RKO (cell line): Measurements from ENCODE around the gene MYMK.
A peak's percentile ranks its signal among the peaks of the same experiment; 100 is the strongest.

Source experiments
- DNase-seq: peaks from one replicate; pipeline ENCODE4 v3.0.0-alpha.2; 2016; ENCODE audit warnings: low spot score

MYMK gene

GRCh38 chr9:133534346-133535291 is 9.9 kb upstream of the MYMK start, which contains the start of gene ADAMTSL2:
Gene ADAMTSL2, plus strand, starts transcription at chr9:133534704. Its CDS starts 2,009 bp downstream, at chr9:133536713.
- DNase-seq, result no peak

- DNase-seq, result no peak
Measured at GRCh38 chr9:133533857-133534256, 9.1 kb upstream of the MYMK start.

DNA sequence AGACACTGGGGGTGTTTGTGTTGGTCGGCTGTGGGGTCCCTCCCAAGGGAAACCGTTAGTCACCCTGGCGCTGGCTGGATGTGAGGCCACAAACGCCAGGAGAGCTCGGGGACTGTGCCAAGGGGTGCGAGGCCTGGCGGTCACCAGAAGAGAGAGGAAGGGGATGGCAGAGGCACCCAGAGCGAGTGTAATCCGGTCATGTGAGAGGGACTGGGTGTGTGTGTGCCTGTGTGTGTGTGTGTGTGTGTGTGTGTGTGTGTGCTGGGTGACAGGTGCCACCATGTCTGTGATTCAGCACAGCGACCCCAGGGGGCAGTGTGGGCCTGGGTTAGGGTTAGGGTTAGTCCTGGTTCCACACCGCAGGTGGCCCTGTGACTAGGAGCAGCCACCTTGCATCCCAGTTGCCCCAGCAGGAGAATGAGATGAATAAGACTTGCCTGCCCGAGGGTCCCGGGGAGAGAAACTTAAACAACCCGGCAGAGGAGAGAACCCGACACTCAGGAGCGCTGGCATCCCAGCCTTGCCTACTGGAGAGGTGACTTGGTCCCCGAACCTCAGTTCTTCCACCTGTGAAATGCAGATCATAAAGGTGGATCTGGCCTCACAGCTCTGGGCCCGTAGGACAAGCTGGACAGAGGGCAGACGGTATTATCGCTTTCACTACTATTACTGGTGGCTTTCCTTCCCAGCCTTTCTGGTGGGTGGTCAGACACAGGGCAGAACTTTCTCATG is 8.3 kb upstream of the MYMK start:
- DNase-seq, result peak; percentile 44

GRCh38 chr9:133531293-133531692 is 6.5 kb upstream of the MYMK start:
- DNase-seq, result no peak

DNA sequence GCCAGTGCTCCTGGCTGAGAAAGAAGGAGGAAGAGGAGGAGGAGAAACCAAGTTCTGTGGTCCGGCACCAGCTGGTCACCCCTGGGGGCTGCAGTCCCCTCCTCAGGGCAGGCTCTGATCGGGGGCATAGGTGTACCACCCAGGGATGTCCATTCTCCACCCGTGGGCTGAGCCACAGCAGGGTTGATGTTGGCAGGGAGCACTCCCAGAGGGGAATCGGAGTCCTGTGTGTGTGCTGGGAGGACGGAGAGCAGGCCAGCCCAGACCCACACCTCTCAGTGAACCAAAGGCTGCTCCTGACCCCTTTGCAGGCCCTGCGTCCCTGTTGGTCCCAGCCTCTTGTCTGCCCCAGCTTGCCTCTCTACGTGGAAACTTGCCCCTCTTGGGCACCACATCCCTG is 5.1 kb upstream of the MYMK start:
- DNase-seq, result no peak

- no peak for DNase-seq
Measured at GRCh38 chr9:133529457-133529856, 4.7 kb upstream of the MYMK start.

- DNase-seq, result no peak
Measured at GRCh38 chr9:133528876-133529241, 4.1 kb upstream of the MYMK start.

GRCh38 chr9:133528001-133528875 is 3.5 kb upstream of the MYMK start:
- no peak for DNase-seq

DNA sequence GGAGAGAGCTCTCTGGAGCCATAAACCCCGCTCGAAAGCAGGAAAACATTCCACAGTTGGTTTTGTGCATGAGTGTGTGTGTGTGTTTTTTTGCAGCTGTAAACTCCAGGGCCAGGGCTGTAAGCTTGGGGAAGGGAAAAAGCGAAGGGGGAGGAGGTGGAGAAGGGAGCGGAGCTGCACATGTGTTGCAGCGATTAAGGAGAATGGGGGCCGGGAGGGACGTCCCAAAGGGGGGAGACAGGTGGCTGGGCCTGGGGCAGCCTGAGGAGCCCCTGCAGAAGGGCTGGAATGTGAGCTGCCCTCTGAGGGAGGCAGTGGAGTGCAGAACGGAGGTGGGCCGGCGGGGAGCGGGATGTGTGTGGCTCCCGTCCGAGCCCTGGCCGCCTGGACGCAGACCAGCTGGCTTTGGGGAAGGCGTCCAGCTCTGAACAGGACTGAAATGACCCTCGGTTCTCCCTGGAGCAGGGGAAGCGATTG is 2.7 kb upstream of the MYMK start:
- DNase-seq, result no peak

DNA sequence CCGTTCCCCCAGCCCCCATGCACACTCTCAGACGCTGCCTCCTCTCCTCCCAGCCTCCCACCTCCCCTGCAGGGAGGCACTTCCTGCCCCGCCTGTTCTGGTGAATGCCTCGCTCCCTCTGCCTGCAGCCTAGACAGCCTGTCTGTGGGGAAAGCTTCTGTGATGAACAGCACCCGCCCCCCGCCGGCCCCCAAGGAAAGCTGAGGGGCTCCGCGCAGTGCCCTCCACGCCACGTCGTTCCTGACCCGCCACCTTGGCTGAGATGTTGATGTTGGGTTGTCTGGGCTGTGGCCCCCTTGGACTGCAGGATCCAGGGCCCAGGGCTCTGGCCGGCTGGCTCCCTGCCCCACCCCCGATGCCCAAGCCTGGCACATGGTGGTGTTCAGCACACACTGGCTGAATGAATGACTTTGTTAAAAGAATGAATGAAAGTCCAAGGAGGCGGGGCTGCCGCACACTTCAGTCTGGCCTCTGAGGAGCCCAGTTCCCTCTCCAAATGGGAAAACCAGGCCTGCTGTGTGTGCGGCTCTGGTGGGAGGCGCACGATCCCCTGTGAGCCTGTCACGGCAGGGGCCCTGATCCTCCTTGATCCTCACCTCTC is 2.1 kb upstream of the MYMK start:
- no peak for DNase-seq

DNA sequence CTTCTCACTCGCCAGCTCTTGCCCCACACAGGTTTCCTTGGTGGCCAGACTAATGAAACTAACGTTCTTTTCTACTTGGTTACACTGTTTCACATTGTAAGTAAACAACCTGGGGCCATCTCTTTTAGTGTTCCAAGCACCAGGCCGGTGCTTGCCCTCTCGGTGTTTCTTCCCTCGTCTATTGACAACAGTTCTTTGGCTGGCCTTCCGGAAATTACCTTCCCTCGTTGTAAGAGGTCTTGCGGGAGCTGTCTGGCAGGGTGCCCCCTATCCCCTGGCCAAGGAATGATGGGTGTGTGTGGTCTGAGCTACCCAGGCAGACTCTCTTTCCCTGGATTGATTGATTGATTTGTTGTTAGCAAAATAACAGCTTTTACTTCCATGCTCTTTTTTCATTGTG is 918 bp upstream of the MYMK start:
- DNase-seq, result no peak

- DNase-seq, result no peak
Measured at GRCh38 chr9:133524146-133524545, 613 bp downstream of the MYMK start.

DNA sequence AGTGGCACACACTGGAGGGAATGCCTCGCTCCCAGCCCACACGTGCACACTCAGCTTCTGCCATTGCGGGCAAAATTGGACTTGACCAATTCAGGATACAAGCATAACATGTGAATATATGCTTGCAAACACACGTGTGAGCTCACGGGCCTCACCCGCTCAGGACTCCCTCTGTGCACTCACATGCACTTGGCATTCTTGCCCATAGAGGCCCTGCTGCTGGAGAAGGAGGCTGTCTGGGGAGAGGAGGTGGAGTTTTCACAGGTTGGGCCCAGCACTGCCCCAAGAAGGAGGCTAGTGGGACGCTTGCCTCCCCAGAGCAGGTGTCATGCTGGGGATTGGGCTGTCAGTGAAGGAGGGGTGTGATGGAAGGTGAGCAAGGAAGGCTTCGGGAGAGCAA is 1.7 kb downstream of the MYMK start:
- DNase-seq, result no peak

- DNase-seq, result no peak
Measured at GRCh38 chr9:133522073-133522910, 2.5 kb downstream of the MYMK start.

DNA sequence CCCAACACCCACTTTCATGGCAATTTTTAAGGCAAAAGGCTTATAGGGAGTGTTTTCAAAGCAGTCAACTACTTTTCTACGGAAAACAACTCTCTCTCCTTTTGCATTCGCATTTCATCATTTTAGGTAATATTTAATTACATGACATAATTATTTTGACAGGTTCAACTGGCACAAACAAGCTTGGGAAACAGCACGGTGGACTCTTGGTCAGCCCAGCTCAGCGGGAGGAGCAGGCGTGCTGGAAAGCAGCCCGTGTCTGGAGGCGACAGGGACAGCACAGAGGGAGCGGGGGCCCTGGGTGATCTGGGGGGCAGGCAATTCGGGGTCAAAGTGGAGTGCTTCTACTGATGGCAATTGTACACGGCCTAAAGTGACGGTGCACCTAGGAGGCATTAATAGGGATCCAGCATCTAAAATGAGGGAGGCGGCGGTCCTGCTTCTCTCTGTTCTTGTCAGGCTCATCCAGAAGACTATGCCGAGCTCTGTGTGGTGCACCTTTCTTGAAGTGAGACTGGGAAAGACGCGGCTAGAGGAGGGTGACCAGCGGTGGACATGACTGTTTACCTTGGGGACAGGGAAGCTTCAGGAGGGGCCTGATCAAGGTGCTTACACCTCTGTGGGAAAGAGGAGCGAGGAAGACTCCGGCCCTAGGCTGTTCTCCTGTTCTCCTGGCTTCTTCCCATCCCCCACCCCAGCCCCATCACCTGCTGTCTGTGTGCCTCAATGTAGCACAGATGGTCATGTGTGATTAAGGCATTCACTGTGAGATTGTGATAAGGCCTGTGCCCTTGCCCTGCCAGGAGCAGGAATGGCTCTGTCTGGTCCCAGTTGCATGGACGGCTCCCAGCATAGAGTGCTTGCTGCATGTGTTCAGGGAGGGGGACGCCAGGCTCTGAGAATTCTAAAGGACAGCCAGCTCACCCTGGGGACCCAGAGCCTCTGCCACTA is 3.4 kb downstream of the MYMK start:
- no peak for DNase-seq

GRCh38 chr9:133520121-133520835 is 4.5 kb downstream of the MYMK start:
- no peak for DNase-seq

- DNase-seq, result peak; percentile 37
Measured at GRCh38 chr9:133519693-133520092, 5.1 kb downstream of the MYMK start.

- no peak for DNase-seq
Measured at GRCh38 chr9:133518706-133519449, 5.9 kb downstream of the MYMK start.
